Hepatic stellate cell (primary cell): ENCODE data around the gene SPART.
"Not testable (repeated sequence)": the region's sequence is repeated elsewhere in the genome, so short reads cannot be mapped to it uniquely, and the experiment has no call there.

ENCODE experiments used
- DNase-seq: peaks from one replicate; pipeline ENCODE4 v3.0.0; 2011; ENCODE audit warnings: low spot score

SPART gene

DNA sequence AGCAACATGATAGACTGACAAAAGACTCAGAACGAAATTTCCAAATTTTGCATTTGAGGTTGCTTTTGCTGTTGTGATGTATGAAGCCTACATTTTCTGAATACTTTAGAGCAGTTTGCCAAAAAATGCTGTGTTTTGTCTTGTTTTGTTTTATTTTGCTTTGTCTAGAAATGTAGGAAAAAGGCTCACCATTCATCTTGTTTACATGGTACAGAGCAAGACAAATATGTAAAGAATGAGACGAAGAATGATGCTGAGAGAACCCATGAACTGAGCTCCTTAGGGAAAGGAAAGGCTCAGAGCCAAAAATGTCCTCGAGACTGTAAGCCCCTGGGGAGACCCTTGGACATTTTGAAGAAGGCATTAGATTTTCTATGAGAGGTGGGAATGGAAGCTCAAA is 6.8 kb upstream of the SPART start:
- no peak for DNase-seq

DNA sequence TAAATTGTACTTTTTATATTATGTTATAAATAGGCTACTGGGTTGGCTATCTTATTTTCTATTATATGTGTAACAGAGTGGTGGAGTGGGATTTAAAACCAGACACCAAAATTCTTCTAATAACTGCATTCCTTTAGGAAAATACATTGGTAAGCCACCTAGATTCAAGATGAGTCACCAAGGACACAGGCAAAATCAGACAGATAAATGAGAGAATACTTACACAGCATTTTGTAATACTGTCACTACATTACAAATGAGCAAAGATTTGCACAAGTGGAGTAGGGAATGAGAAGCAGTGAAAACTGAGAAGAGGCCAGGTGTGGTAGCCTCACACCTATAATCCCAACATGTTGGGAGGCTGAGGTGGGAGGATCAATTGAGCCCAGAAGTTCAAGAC is 6.2 kb upstream of the SPART start:
- DNase-seq: no peak

DNA sequence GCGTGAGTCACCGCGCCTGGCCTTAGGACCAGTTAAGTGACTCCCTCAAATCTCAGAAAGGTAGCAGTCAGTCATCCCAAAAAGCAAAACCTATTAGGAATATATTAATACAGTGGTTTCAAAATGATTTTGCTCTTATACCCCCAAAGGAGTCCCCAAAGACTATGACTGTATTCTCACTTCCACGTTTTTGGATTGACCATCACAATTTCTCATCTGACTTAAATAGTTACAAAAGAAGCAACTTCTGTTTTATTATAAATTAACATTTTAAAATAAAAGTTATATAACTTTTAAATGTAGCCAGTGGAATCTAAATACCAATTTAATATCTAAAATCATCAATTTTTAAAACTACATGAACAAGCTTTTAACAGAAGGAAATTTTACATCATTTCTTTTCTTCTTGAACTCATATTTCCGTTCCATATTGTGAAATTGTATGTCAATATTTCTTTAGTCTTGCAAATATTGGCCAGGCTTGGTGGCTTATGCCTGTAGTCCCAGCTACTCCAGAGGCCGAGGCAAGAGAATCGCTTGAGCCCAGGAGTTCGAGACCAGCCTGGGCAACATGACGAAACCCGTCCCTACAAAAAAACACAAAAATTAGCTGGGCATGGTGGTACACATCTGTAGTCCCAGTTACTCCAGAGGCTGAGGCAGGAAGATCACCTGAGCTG is 1.5 kb upstream of the SPART start:
- DNase-seq: no peak

DNA sequence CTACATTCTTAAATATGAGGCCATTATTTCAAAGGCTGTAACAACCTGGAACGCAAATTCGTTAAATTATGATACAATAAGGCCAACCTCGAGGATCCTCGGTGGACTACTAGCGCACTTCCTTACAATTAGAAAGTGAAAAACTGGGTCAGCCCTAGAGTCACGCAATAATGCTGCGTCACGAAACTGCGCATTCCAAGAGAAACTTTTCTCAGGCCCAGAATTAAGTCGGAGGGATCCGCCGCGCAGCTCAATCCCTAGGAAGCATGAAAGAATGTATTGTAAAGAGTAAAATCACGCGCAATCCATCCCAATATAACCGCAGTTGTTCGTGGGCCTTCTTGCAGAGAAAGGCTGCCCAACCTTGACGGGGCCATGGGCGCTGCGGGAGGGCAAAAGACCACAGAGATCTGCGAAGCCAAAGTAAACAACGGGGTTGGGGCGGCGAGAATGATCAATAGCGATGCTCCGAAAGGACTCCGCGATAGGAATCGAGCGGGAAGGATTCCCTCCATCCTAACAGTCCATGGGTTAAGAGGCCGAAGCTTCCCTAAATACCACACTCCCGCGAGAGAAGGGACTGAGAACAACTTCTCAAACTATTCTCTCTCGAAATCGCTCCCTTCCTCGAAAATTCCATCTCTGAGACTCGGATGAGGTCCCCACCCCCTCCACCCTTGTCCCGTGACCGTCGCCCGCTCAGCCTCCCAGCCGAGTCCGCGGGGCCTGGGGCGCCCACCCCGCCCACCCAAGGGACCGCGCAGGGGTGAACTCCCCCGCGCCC is 564 bp downstream of the SPART start:
- peak; percentile 56 for DNase-seq

DNA sequence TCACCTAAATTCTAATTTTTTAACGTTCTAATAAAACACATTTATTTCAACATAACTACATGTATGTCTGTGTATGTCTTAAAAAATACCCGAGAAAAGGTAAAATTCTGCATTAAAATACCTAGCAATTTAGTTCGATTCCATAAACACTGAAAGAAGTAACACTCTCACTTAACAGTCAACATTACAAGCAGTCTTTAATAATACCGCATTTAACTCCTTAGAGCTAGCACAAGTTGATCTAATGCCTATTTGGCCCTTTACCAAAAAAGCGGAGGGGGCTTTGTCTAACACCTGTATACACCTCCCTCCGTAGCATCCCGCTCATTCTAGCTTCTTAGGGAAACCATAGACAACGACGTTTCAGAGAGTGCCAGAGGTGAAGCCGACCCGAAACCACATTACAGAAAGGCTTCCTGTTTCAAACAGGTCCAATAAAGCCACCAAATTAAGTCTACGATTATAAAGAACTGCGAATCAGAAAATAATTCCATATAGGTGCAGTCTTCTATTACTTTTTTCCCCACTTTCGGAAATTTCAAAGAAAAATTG is 1.2 kb downstream of the SPART start:
- DNase-seq: no peak

DNA sequence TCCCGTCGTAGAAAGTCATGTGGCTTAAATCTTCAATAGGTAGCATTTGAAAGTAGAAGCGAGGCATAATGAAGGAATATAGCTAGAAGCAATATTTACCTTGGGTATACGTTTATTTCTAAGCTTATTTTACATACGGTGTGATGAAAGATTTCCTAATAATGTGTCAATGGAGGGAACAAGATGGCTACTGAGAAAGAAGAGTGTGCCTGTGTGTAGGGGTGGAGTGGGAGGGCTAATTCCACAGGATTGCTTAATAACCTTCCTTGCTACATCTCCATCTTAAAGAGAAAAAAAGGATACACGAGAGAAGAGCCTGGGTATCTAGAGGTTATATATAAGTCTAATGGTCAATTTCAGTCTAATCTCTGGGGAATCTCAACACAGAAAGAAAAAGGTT is 2.0 kb downstream of the SPART start:
- DNase-seq: no peak

DNA sequence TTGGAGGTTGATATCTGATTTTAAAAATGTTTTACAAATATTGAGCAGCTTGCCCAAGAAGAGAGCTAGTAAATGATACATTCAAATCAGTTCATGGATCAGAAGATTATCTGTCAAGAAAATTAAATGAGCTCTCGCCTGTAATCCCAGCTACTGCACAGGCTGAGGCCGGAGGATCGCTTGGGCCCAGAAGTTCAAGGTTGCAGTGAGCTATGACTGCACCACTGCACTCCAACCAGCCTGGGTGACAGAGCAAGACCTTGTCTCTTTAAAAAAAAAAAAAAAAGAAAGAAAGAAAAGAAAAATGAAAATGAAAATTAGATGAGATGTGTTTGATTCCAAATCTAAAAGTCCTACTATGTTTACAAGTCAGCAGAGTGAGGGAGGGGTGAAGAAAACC is 2.4 kb downstream of the SPART start:
- DNase-seq: no peak

DNA sequence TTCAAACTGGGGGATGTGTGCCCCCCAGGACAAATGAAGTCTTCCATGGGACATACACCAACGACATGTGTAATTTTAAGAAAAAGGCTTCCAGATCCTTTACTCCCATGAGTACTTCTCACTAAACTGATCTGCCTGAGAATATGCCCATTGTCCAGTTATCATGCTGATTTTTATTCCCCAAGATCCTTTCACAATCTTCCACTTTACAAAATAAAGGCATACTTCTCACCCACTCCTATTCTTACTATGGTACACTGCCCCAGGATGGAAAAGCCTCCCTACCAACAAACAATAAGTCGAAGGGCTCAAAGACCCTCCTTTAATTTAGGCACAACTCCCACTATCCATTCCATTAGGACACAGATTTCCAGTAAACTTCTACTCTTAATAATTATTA is 3.5 kb downstream of the SPART start:
- DNase-seq: no peak

DNA sequence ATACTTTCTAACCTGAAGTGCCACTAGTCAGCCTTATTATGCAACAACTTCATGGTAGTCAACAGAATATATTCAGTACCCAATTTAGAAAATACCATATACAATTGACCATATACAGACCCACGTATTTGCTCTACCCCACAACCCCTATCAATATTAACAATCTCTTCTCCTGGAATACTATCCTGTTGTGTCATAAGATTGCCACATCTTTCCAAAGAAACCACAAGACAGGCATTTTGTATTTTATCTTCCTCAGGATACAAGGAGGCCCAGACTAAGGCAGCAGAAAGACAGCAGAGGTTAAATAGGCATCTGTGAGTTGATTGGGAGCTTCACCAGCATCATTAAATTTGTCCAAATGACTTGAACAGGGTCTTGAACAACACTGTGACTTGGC is 4.5 kb downstream of the SPART start:
- peak; percentile 8 for DNase-seq

DNA sequence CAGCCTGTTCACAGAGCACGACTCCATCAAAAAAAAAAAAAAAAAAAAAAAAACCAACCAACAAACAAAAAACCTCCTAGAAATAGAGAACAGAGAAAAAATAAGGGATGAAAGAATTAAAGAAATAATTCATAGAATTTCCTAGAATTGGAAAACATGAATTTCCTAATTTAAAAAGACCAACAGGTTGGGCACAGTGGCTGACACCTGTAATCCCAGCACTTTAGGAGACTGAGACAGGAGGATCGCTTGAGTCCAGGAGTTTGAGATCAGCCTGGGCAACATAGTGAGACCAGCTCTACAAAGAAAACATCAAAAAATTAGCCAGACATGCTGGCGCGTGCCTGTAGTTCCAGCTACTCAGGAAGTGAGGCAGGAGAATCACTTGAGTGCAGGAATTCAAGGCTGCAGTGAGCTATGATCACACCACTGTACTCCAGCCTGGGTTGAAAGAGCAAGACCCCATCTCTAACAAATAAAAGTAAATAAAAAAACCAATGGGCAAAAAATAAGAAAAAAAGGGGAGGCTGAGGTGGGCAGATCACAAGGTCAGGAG is 6.5 kb downstream of the SPART start:
- DNase-seq: no peak

DNA sequence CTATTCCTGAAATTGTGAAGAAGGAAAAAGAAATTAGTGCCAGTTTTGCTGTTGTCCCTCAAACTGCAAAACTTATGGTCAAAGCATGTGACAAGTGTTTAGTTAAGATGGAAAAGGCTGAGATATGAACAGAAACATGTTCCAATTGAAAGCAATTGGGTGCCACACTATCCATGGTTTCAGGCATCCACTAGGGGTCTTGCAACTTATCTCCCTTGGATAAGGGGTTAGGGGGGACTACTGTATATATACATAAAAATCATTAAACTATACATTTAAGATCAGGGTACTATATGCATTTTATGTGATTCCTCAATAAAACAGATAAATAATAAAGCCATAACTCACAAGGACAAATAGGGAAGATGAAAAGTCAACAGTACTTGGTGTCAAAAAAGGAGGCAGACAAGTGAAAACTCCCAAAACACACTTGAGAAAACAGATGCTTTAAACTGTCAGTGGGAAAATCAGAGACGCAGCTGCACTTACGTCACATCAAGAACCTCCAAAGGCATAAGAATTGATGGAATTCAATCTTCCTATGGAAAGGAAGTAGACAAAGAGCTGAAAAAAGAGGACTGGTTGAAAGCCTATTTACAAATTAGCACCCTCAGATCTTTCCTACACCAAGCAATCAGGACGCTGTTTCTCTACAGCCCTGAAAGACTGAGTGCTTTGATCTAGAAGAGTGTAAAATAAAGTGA is 8.1 kb downstream of the SPART start:
- no peak for DNase-seq

DNA sequence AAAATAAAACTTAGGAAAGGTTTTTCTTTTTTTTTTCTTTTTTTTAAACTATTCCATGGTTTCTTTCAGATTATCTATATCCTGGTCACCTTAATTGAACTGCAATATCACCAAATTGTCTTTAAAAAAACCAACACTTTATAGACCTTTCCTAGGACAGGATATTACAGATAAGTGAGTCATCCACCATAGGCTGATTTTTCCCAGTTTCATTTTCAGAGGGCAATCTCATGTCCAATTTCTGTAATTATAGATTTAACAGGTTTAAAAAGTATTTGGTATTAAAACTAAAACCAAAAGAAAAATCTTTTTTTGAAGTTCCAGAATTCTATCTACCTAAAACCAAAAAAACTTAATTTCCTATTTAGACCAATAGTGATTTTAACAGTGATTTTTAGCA is 13.2 kb downstream of the SPART start:
- DNase-seq: peak; percentile 16

DNA sequence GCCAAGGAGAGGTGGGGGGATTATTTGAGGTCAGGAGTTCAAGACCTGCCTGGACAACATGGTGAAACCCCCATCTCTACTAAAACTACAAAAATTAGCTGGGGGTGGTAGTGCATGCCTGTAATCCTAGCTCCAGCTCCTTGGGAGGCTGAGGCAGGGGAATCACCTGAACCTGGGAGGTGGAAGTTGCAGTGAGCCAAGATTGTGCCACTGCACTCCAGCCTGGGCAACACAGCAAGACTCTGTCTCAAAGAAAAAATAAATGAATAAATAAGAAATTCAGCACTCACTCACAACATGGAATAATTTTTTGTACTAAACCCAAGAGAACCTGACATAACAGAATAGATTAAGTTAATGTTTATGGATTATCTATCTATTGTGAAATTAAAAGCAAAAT is 13.9 kb downstream of the SPART start:
- not testable (repeated sequence) for DNase-seq

DNA sequence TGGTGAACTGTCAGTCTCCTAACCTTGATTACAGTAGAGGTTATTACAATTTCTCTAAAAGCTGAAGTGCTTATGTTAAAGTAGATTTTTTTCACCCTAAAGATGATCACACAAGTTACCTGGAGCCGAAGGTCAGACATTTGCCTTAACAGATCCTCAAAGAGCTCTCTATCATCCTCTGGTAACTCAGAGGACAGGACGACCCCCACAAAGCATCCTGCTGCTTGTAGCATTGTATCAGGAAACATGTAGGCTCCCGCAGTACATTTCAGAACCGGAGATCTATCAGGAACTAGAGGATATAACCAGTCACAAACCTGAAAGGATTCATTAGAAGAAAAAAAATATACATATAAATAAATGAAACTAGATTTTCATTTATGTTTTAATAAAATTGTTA is 14.9 kb downstream of the SPART start:
- DNase-seq: no peak

DNA sequence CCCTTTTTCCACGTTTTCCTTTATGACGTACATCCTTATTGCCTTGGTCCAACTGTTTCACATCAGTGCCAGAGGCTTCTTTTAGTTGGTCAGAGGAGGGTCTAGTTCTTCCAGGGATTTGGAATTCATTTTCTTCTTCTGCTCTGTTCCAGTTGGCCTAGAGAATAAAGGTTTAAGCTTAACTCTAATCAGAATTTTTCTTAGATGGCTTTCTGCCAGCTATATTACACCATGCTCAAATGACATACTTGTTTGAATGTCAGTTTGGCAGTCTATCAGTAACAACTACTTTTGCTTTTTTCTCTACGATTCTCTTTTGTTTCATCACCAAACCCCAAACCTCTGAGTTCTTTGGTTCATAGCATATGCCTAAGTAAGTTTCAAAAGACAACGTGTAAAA is 16.8 kb downstream of the SPART start:
- no peak for DNase-seq

DNA sequence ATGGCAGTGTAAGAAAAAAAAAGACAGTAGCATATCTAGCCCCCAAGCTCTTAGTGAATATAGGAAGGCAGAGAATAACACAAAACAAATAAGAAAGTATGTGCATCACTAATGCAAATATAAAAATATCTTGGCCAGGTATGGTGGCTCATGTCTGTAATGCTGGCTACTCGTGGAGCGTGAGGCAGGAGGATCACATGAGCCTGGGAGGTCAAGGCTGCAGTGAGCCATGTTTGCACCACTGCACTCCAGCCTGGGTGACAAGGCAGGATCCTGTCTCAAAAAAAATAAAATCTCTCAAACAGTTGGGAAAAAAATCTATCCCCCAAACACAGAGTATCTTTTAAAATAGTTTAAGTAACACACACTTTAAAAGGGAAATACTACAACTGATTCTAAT is 17.4 kb downstream of the SPART start:
- no peak for DNase-seq

DNA sequence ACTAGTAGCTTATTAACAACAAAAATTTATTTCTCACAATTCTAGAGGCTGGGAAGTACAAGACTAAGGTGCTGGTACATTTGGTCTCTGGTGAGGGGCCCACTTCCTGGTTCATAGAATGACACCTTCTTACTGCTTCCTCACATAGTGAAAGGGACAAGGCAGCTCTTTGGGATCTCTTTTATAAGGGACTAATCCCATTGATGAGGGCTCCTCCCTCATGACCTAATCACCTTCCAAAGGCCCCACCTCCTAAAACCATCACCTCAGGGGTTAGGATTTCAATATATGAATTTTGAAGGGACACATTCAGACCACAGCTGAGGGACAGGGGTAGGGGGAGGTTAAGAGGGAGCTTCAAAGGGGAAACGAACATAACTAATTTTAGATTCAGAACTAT is 20.3 kb downstream of the SPART start:
- DNase-seq: no peak

DNA sequence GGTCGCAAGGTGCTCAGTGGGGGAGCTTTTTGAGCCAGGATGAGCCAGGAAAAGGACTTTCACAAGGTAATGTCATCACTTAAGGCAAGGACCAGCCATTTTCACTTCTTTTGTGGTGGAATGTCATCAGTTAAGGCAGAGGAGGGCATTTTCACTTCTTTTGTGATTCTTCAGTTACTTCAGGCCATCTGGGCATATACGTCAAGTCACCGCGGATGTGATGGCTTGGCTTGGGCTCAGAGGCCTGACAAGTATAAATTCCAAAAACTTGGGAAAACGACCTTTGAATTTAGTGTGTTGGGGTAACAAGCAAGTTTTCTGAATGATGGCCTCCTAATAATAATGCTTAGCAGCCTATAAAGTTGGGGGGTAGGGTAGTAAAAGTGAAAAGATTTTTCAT is 21.3 kb downstream of the SPART start:
- DNase-seq: not testable (repeated sequence)

DNA sequence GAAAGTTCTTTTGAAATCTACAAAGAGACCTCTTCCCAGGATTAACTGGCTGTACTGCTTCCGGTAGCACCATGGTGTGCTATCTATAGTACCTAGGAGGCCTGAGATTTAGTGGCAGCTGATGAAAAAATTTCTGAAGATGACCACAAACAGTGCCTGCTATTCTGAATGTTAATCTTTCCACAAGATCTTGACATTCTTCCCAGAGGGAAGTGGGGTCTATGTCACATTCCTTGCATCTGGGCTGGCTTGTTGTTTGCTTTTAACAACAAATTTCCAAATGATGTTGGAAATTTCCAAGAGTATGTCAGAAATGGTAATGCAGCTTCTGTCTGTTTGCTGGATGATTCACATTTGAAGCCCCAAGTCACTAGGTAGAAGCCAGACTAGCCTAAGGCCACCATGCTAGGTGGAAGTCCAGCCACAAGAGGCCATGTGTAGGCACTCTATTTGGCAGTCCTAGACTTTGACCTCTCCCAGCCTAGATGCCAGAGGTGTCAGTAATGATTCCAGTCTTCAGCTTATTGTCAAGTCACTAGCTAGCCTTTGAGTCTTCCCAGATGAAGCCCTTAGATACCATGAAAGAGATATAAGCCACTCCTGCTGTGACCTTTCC is 22.1 kb downstream of the SPART start:
- DNase-seq: peak; percentile 15

DNA sequence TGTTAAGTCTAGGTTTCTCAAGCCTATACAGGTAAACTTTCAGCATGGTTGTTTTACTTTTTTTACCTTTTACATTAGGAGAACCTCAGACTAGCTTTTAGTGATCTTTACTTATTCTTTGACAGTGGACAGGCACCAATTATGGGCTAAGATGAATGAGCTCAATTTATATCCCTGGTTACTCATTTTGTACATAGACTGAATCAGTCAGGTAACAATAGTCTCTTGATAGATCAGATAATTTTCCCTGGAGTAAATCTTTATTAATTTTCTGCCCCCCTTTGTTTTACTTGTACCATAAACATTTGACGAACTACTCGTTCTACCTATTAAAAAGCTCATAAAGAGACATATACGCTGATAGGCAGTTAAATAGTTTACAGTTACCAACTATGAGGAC is 22.8 kb downstream of the SPART start:
- DNase-seq: no peak

DNA sequence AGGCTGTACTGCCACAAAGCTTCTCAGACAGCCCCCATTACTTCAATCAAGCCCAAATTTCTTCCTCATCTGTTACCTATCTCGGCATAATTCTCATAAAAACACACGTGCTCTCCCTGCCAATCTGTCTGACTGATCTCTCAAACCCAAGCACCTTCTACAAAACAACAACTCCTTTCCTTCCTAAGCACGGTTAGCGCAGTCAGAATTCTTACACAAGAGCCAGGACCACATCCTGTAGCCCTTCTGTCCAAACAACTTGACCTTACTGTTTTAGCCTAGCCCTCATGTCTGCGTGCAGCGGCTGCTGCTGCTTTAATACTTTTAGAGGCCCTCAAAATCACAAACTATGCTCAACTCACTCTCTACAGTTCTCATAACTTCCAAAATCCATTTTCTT is 26.4 kb downstream of the SPART start:
- DNase-seq: not testable (repeated sequence)
